HG03135 (cell line): Measurements from ENCODE around the gene RALGPS2.

Experiments
- ATAC-seq: cut with Tn5 transposase; IDR thresholded peaks from one replicate; pipeline ENCODE4 v1.9.1; 2021; ENCODE audit warnings: mild to moderate bottlenecking, moderate library complexity; ENCODE audit not compliant: unreplicated experiment

RALGPS2 gene

DNA sequence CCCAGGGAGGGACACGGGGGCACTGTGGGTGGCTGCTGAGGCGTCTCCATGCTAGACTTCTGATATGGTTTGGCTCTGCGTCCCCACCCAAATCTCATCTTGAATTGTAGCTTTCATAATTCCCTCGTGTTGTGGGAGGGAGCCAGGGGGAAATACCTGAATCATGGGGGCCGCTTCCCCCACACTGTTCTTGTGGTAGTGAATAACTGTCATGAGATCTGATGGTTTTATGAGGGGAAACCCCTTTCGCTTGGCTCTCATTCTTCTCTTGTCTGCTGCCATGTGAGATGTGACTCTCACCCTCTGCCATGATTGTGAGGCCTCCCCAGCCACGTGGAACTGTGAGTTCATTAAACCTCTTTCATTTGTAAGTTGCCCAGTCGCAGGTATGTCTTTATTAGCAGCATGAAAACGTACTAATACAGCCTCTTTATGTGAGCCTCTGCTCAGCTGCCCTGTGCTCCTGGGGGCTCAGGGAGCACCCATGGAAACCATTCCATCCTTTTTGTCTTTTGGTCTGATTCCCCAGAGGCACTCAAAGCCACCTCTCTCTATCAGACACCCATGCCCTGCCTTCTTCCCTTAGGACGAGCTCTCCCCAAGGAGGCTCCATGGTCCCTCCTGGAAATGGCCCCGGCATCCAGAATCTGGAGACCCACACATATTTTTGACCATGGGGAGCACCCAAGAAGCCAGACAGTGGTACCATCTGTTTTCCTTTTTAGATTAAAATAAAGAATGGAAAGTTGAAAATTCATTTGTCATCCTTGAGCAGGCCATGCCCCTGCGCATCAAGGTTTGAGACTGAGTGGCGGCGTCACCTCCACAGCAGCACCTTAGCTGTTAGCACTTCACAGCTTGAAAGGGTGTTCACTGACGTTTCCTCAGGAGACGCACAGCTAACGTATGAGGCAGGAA is 234.8 kb downstream of the RALGPS2 start:
- ATAC-seq, result no peak

DNA sequence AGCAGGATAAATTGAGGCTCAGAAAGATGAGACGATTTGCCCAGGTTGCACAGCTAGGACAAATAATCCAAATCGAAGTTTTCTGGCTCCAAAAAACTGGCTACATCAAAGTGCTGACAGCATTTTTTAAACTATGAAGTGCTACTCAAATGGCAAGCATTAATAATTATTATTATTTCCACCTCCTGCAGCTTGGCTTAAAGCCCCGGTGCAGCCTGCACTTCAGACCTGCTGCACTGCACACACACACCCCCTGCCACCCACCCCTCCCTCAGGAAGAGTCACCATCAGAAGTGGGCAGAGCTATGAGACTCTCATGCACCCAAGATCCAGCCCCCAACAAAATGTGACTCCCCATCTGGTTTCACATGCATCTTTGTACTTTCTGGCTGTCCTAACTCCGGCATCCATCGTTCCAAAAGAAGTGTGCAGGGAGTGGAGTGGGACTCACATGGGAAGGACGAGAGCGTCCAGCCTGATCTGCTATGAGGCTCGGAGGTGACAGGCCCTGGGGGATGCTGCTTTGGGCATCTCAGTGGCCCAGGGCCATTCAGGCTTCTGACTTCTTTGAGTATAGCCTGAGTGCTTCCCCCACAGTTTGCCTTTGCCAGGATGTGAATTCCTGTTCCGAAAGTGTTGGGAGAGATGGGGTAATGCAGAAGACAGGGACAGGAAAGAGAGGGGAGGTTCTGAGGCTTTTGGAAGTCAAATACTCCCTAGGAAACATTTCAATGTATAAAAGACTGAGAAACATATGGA is 235.6 kb downstream of the RALGPS2 start:
- no peak for ATAC-seq

DNA sequence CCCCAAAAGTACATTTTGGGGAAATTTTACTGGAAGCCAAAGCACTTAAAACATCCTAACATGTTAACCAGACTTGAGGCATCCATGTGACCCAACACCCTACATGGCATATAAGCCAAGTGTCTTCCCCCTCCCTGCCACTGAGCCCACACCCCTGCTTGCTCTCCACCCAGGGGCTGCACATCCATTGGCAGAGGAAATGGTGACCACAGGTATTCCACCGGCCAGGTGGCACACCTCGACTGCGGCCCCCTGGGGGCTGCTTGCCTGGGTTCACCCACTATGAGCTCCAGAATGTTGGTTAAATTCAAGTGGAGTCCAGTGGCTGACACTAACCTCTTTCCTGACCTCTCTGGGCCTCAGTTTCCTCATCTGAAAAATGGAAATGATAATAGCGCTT is 236.3 kb downstream of the RALGPS2 start:
- ATAC-seq, result no peak

DNA sequence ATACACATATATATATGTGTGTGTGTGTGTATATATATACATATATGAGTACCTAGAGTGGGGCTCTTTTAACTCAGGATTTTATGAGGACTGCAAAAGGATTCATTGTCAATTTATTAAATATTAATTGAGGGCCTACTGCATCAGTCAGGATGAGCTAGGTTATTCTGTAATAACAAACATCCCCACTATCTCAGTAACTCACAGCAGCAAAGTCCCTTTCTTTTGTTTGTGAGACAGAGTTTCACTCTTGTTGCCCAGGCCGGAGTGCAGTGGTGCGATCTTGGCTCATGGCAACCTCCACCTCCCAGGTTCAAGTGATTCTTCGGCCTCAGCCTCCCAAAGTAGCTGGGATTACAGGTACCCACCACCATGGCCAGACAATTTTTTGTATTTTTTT is 236.8 kb downstream of the RALGPS2 start:
- no peak for ATAC-seq

DNA sequence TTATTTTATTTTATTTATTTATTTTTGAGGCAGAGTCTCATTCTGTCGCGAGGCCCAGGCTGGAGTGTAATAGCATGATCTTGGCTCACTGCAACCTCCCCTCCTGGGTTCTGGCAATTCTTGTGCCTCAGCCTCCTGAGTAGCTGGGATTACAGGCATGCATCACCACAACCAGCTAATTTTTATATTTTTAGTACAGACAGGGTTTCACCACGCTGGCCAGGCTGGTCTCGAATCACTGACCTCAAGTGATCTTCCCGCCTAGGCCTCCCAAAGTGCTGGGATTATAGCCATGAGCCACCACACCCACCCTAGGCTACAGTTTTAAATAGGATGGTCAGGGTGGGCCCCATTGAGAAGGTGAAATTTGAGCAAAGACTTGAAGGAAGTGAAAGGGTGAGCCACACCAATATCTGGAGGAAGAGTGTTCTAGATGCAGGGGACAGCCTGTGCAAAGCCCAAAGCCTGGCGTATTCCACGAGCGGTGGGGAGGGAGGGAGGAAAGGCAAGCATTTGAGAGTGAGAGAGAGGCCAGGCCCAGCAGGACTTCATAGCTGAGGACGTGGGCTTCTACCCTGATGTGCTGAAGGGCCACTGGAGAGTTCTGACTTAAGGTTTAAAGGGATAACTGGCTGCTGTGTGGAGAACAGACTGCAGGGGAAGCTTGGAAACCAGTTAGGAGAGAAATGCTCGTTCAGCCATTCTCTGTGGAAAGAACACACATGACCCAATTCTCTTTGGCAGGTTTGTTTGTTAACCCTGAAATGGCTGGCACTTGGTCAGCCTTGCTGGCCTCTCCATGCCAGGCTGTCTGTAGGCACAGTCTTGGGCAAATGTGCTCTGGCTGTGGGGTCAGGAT is 238.0 kb downstream of the RALGPS2 start:
- no peak for ATAC-seq

DNA sequence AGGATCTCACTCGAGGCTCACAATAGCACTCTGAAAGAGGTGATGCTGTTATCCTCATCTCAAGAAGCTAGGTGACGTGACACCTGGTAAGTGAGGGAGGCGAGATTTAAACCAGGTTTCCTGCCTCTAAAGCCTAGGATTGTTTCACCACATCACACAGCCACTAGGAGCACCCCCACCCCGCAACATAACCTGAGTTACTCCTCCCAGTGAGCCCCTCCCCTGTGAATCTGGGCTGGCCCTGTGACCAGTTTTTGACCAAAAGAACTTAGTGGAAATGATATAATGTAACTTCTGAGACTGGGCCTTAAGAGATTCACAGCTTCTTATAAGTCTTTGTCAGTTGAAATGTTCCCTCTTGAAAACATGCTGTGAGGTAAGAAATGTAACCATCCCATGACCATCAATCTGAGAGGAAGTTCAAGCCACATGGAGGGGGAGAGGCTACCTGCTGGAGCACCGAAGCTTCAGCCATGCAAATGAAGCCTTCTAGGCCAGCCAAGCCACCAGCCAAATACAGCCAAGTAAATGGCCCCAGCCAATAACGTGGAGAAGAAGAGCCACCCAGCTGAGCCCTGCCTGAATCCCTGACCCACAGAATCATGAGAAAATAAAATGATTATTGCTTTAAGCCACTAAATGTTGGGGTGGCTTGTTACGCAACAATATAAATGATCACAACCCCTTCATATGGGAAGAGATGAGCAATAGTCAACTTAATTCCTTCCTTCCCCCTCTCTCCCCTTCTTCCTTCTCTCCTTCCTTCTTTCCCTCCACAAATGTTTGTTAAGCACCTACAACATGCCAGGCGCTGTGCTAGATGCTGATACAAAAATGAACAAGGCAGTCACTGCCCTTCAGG is 239.7 kb downstream of the RALGPS2 start:
- ATAC-seq, result no peak

DNA sequence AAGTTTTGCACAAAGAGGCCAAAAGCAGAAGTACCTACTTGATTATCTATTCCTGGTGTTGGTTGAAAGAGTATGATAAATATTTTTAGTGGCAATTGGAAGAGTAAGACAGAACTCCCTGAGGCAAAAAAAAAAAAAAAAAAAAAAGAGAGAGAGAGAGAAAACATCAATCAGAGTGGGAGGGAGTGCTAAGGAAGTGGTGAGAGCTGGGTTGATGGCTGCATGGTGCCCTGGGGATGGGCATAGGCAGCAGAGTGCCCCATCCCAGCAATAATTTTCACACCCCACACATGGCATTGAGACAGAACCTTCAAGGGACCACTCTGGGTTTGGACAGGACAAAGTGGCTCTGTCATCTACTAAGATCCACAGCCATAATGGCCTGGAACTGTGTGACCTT is 241.3 kb downstream of the RALGPS2 start:
- no peak for ATAC-seq

DNA sequence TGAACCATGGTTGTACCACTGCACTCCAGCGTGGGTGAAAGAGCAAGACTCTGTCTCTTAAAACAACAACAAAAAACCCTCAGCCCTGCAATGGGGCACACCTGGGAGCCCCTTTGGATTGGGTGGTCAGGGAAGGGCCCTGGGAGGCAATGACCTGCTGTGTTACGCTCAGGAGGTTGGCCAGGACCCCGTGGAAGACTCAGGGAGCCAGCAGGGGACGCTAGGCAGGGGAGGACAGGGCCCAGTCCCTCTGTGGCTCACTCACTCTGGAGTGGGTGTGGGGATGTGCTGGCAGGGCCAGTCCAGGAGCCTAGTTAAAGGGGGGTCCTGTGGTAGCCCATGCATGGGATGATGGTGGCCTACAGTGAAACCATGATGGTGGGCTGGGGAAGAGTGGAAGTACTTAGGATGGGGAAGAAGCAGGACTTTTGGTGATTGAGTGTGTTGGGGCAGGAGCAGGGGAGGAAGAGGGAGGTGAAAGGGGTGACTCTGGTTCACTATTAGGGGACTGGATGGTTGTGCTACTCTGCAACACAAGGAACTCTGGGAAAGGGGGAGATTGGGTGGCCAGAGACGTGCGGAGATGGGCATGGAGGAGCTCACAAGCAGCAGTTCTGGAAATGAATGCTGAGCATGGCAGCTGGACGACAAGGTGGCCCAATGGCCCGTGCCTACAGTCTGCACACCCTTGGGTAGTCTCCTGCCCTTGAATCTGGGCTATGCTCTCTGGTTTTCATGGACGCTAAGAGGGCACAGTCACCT is 244.4 kb downstream of the RALGPS2 start:
- ATAC-seq, result no peak

DNA sequence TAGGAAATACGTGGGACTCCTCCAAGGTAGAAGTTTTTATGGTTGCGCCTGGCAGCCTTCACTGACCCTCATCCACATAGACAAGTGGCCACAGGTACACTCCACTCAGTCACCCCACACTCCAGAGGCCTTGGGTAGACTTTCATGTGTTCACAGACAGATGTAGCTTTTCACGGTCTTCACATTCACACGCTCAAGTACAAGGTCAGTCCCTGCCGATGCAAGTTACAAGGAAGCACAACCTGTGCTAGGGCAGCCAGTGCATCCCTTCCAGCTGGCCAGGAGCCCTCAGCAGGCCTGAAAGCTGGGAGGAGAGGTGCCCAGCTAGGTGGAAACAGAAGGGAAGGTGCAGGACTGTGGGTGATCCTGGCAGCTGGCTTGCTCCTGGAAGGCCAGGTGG is 245.1 kb downstream of the RALGPS2 start:
- ATAC-seq, result no peak
